IPS DF 6.9 (cell line): Measurements from ENCODE around the gene SETX.

Source experiments
- DNase-seq: peaks from one replicate; pipeline ENCODE4 v3.0.0-alpha.2; 2013; ENCODE audit warnings: low read depth, low spot score
- H3K27ac ChIP-seq: one replicate; pipeline ENCODE4 v1.5.1; 2013; ENCODE audit warnings: low read length, control low read depth
- H3K27me3 ChIP-seq: 2 replicates; pipeline ENCODE4 v1.6.1; 2013; ENCODE audit warnings: mild to moderate bottlenecking, low read length; ENCODE audit not compliant: control insufficient read depth, insufficient read depth
- H3K36me3 ChIP-seq: 2 replicates; pipeline ENCODE4 v1.6.1; 2013; ENCODE audit warnings: low read length; ENCODE audit not compliant: control insufficient read depth, insufficient read depth
- H3K4me1 ChIP-seq: 2 replicates; pipeline ENCODE4 v1.6.1; 2013; ENCODE audit warnings: low read length; ENCODE audit not compliant: control insufficient read depth, insufficient read depth
- H3K4me3 ChIP-seq: 2 replicates; pipeline ENCODE4 v1.5.1; 2013; ENCODE audit warnings: mild to moderate bottlenecking, low read length
- H3K9me3 ChIP-seq: 2 replicates; pipeline ENCODE4 v1.6.1; 2013; ENCODE audit warnings: low read length, inconsistent platforms; ENCODE audit not compliant: control insufficient read depth, insufficient read depth
- WGBS: extraction: QIAGEN DNeasy Blood & Tissue Kit; methylation state at CpG from one replicate; pipeline ENCODE4 v1.1.7; 2013; ENCODE audit warnings: mixed read lengths, missing lambda C conversion rate; ENCODE audit not compliant: insufficient read length, insufficient coverage; 5-methylcytosine and 5-hydroxymethylcytosine counted together

SETX gene

GRCh38 chr9:132235125-132235524, 119.7 kb downstream of the SETX start:
- H3K27me3 ChIP-seq = no peaks in the 10 kb centered on the region
- DNase-seq = no peak
- no CpG with 5 or more reads among the region's 9 CpGs for WGBS
- H3K4me3 ChIP-seq = no peak overlapping the region
- no peaks in the 10 kb centered on the region for H3K9me3 ChIP-seq
- H3K36me3 ChIP-seq = no peaks in the 10 kb centered on the region
- H3K27ac ChIP-seq = no peak overlapping the region
- H3K4me1 ChIP-seq = peaks cover 3% of the 10 kb centered on the region; the same call in 1 of the 2 replicates

DNA sequence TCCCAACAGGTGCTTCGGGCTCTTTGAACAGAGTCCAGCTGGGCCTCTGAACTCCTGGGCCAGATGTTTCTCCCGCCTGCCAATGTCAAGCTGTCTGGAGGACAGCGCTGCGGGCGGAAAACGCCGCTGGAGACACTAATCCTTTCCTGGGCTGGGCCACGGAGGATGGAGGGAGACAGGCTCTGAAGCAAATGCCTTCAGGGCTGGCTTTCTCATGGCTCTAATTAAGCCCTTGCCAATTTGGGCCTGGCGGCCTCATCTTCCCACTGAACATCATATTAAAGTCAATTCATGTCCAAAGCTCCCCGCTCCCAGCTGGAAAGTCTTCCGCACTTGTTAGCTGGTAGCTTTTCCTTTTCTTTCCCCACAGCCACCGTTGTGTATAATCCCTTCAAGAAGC, 120.3 kb downstream of the SETX start:
- H3K27ac ChIP-seq = no peak overlapping the region
- DNase-seq = no peak
- no peaks in the 10 kb centered on the region for H3K9me3 ChIP-seq
- no peak overlapping the region for H3K4me3 ChIP-seq
- no peaks in the 10 kb centered on the region for H3K27me3 ChIP-seq
- WGBS = no CpG with 5 or more reads among the region's 12 CpGs
- peaks cover 3% of the 10 kb centered on the region; the same call in 1 of the 2 replicates for H3K4me1 ChIP-seq
- H3K36me3 ChIP-seq = no peaks in the 10 kb centered on the region

DNA sequence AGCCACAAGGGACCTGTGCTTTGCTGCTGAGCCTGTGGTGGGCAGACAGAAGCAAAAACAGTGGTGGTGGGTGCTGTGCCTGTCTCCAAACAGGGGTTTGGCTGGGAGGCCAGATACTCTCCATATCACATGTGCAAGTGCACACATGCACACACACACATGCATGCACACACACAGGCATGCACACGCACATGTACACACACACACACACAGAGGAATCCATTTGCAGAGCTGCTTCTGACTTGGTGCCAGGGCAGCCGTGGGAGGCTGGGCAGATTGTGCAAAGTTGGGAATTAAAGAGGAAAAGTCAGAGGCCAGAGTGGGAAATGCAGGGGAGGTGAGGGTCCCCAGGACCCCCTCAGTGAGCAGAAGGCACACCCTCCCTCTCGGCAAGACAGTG, 121.6 kb downstream of the SETX start:
- Histone ChIP-seq H3K4me3 (no peak overlapping the region), H3K4me1 (peaks cover 3% of the 10 kb centered on the region; the same call in 1 of the 2 replicates), H3K27ac (no peak overlapping the region), H3K9me3 (no peaks in the 10 kb centered on the region), H3K36me3 (no peaks in the 10 kb centered on the region), H3K27me3 (no peaks in the 10 kb centered on the region)
- no CpG with 5 or more reads among the region's 3 CpGs for WGBS
- DNase-seq = no peak

DNA sequence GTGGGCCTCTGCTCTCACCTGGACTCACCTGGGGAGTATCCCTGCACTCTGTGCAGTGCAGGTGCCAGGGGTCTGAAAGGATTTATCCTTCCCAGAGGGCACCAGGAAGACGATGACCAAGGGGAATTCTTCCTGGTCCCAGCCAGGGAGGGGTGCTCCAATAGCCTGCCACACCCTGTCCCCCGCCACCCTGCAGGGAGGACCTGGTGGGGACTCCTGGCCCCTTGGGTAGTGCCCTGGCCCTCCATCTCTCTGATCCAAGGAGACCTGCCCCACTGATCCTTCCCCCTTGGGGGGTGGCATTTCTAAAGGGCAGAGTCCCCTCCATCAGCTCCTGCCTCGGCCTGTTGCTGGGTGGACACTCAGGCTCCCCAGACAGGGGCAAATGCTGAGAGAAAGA, 122.3 kb downstream of the SETX start:
- Histone ChIP-seq H3K4me1 (peaks cover 3% of the 10 kb centered on the region; the same call in 1 of the 2 replicates), H3K36me3 (no peaks in the 10 kb centered on the region), H3K4me3 (no peak overlapping the region), H3K9me3 (no peaks in the 10 kb centered on the region), H3K27ac (no peak overlapping the region), H3K27me3 (no peaks in the 10 kb centered on the region)
- DNase-seq = no peak
- no CpG with 5 or more reads among the region's 3 CpGs for WGBS

DNA sequence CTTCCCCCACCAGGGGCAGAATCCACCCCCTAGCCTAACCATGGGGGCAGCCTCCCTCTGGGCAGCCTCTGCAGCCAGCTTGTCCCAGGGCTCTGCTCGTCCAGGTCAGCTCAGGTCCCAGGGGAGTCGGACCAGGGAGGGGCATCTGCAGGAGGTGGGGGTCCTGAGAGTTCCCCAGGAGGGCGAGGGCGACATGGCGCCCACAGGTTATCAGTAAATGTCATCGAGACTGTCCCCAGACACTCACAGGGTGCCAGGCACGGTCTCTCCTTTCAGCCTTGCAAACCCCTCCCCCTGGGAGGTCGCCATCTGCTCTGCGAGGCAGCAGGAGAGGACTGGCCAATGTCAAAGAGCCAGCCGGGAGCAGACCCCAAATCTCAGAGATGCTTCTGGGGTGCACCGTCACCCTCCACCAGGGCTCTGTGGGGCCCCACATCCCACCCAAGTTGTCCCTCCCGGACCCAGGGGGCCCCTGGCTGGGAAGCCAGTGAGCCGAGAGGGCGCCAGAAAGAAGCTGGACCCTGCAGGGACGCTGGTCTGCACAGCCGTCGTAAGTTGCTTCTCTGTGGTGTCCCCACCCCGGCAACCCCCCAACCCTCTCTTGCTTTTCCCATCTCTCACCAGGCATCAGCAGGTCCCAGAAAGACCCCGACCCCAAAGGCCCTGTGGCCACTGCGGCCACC, 123.6 kb downstream of the SETX start:
- Histone ChIP-seq H3K9me3 (no peaks in the 10 kb centered on the region), H3K27ac (no peak overlapping the region), H3K4me1 (0 out of 2 replicates have a peak, but pooled peaks cover 2% of the 10 kb centered on the region), H3K27me3 (no peaks in the 10 kb centered on the region), H3K4me3 (no peak overlapping the region), H3K36me3 (no peaks in the 10 kb centered on the region)
- WGBS = no CpG with 5 or more reads among the region's 20 CpGs
- no peak for DNase-seq

GRCh38 chr9:132230605-132231004, 124.2 kb downstream of the SETX start:
- H3K36me3 ChIP-seq = no peaks in the 10 kb centered on the region
- WGBS = no CpG with 5 or more reads among the region's 4 CpGs
- DNase-seq = no peak
- H3K9me3 ChIP-seq = no peaks in the 10 kb centered on the region
- no peaks in the 10 kb centered on the region for H3K4me1 ChIP-seq
- H3K27me3 ChIP-seq = no peaks in the 10 kb centered on the region
- no peak overlapping the region for H3K4me3 ChIP-seq
- H3K27ac ChIP-seq = no peak overlapping the region

GRCh38 chr9:132228062-132228461, 126.7 kb downstream of the SETX start:
- no peak for DNase-seq
- no peaks in the 10 kb centered on the region for H3K36me3 ChIP-seq
- no peaks in the 10 kb centered on the region for H3K9me3 ChIP-seq
- H3K27ac ChIP-seq = no peak overlapping the region
- WGBS = no CpG with 5 or more reads among the region's 12 CpGs
- H3K4me3 ChIP-seq = no peak overlapping the region
- H3K27me3 ChIP-seq = no peaks in the 10 kb centered on the region
- no peaks in the 10 kb centered on the region for H3K4me1 ChIP-seq

- H3K4me3 ChIP-seq = no peak overlapping the region
- DNase-seq = no peak
- H3K27ac ChIP-seq = no peak overlapping the region
- H3K9me3 ChIP-seq = no peaks in the 10 kb centered on the region
- H3K36me3 ChIP-seq = no peaks in the 10 kb centered on the region
- no CpG with 5 or more reads among the region's 34 CpGs for WGBS
- no peaks in the 10 kb centered on the region for H3K4me1 ChIP-seq
- no peaks in the 10 kb centered on the region for H3K27me3 ChIP-seq
Measured at GRCh38 chr9:132226571-132227430, 128.0 kb downstream of the SETX start.

GRCh38 chr9:132224645-132225044, 130.1 kb downstream of the SETX start:
- WGBS = no CpG with 5 or more reads among the region's 3 CpGs
- Histone ChIP-seq H3K4me3 (no peak overlapping the region), H3K27ac (no peak overlapping the region), H3K27me3 (no peaks in the 10 kb centered on the region), H3K4me1 (no peaks in the 10 kb centered on the region), H3K36me3 (no peaks in the 10 kb centered on the region), H3K9me3 (no peaks in the 10 kb centered on the region)
- DNase-seq = no peak

- no CpG with 5 or more reads among the region's 6 CpGs for WGBS
- no peaks in the 10 kb centered on the region for H3K27me3 ChIP-seq
- H3K4me3 ChIP-seq = no peak overlapping the region
- H3K36me3 ChIP-seq = no peaks in the 10 kb centered on the region
- no peak overlapping the region for H3K27ac ChIP-seq
- no peaks in the 10 kb centered on the region for H3K9me3 ChIP-seq
- no peak for DNase-seq
- no peaks in the 10 kb centered on the region for H3K4me1 ChIP-seq
Measured at GRCh38 chr9:132221941-132222340, 132.8 kb downstream of the SETX start.
